ENCODE results near the gene ADAD2.

The ADAD2 gene

DNA sequence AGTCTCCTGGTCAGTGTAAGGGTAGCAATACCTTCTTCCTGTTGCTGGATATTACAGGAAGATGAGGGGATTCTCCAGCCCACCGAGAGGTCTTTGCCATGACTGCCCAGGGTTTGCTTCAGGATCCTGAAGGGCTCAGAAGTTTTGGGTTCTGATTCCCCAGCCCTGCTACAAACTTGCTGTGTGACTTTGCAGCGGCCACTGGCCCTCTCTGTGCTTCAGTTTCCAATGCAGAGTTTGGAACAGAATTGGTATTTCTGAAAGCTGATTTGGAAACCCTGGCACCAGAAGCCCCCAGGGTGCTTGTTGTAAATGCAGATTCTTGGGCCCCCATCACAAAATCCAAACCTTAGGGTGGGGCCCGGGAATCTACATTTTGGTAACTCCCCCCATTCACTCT, 34.2 kb downstream of the ADAD2 start:
- Histone ChIP-seq H3K4me2 (ENCODE audit: low read length) (no peak overlapping the region), H4K8ac (ENCODE audit: low read depth, low read length) (no peak overlapping the region), H3K4me1 (ENCODE audit: control insufficient read depth, low read depth, low read length) (no peaks in the 10 kb centered on the region), H3K27me3 (ENCODE audit: insufficient read depth, low read length, poor library complexity) (no peaks in the 10 kb centered on the region), H3K79me1 (ENCODE audit: low read length) (no peaks in the 10 kb centered on the region), H3K36me3 (ENCODE audit: control insufficient read depth, insufficient read depth, low read length) (no peaks in the 10 kb centered on the region), H3K9ac (ENCODE audit: low read length) (no peak overlapping the region), H2BK5ac (ENCODE audit: low read length) (no peak overlapping the region), H4K5ac (ENCODE audit: low read length) (no peak overlapping the region), H3K4me3 (ENCODE audit: low read length) (no peak overlapping the region), H3K56ac (ENCODE audit: low read length) (no peak overlapping the region), H3K18ac (ENCODE audit: low read length) (no peak overlapping the region), H3K27ac (ENCODE audit: low read depth, low read length) (no peak overlapping the region), H2BK120ac (ENCODE audit: low read depth, low read length) (no peak overlapping the region), H2BK15ac (replicated peaks; ENCODE audit: low read depth) (no peak overlapping the region), H3K4ac (ENCODE audit: low read depth, low read length) (no peak overlapping the region), H3K23ac (ENCODE audit: low read length) (no peak overlapping the region), H3K79me2 (ENCODE audit: control insufficient read depth, insufficient read depth, low read length) (no peaks in the 10 kb centered on the region), H2AK5ac (ENCODE audit: low read length) (no peak overlapping the region)
- DNase-seq, result no peak
- no CpG with 5 or more reads among the region's 3 CpGs for WGBS (ENCODE audit: extremely low coverage, insufficient coverage, low lambda C conversion rate)

DNA sequence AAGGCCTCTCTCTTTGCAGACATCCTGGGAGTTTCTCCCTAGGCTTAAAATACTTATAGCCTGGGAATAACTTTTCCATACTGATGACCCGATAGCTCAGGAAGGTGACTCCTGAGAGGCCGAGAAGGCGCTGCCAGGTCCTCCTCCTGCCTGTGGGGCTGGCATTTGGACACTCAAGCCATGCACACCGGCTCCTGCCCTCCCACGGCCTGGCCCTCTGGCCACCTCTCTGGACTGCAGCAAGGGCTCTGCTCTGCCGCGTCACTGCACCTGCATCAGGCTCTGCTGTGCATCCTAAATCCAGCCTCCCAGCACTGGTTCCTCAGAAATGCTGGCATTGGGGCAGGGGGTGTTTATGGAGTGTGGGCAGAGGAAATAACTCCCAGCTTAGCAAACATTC, 34.6 kb downstream of the ADAD2 start:
- Histone ChIP-seq H3K56ac (ENCODE audit: low read length) (no peak overlapping the region), H3K9ac (ENCODE audit: low read length) (no peak overlapping the region), H3K4me1 (ENCODE audit: control insufficient read depth, low read depth, low read length) (no peaks in the 10 kb centered on the region), H4K5ac (ENCODE audit: low read length) (no peak overlapping the region), H3K79me2 (ENCODE audit: control insufficient read depth, insufficient read depth, low read length) (no peaks in the 10 kb centered on the region), H3K4me2 (ENCODE audit: low read length) (no peak overlapping the region), H2BK120ac (ENCODE audit: low read depth, low read length) (no peak overlapping the region), H3K27me3 (ENCODE audit: insufficient read depth, low read length, poor library complexity) (no peaks in the 10 kb centered on the region), H3K18ac (ENCODE audit: low read length) (no peak overlapping the region), H3K27ac (ENCODE audit: low read depth, low read length) (no peak overlapping the region), H4K8ac (ENCODE audit: low read depth, low read length) (no peak overlapping the region), H3K36me3 (ENCODE audit: control insufficient read depth, insufficient read depth, low read length) (no peaks in the 10 kb centered on the region), H3K4ac (ENCODE audit: low read depth, low read length) (no peak overlapping the region), H2BK5ac (ENCODE audit: low read length) (no peak overlapping the region), H3K79me1 (ENCODE audit: low read length) (no peaks in the 10 kb centered on the region), H2AK5ac (ENCODE audit: low read length) (no peak overlapping the region), H3K4me3 (ENCODE audit: low read length) (no peak overlapping the region), H3K23ac (ENCODE audit: low read length) (no peak overlapping the region), H2BK15ac (replicated peaks; ENCODE audit: low read depth) (no peak overlapping the region)
- WGBS (ENCODE audit: extremely low coverage, insufficient coverage, low lambda C conversion rate), result no CpG with 5 or more reads among the region's 7 CpGs
- DNase-seq, result no peak

DNA sequence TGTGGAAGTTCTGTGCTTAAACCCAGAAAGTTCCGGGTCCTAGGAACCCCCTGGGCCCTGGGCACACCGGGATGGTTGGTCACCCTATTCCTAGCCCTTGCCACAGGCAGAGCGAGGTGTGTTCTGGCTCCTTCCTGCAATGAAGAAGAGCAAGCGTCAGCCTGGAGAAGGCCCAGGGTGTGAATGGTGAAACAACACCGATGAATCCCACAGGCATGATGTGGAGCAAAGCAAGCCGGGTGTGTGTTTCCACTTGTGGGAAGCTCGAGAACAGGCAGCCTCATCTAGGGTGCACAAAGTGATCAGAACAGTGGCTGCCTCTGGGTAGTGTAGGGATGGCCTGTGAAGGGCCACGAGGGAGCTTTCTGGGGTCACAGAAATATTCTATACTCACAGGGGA, 35.1 kb downstream of the ADAD2 start:
- Histone ChIP-seq H4K8ac (ENCODE audit: low read depth, low read length) (no peak overlapping the region), H2BK120ac (ENCODE audit: low read depth, low read length) (no peak overlapping the region), H3K4me2 (ENCODE audit: low read length) (no peak overlapping the region), H3K36me3 (ENCODE audit: control insufficient read depth, insufficient read depth, low read length) (no peaks in the 10 kb centered on the region), H3K18ac (ENCODE audit: low read length) (no peak overlapping the region), H2BK15ac (replicated peaks; ENCODE audit: low read depth) (no peak overlapping the region), H3K4me3 (ENCODE audit: low read length) (no peak overlapping the region), H3K9ac (ENCODE audit: low read length) (no peak overlapping the region), H4K5ac (ENCODE audit: low read length) (no peak overlapping the region), H3K4ac (ENCODE audit: low read depth, low read length) (no peak overlapping the region), H3K27me3 (ENCODE audit: insufficient read depth, low read length, poor library complexity) (no peaks in the 10 kb centered on the region), H3K27ac (ENCODE audit: low read depth, low read length) (no peak overlapping the region), H3K4me1 (ENCODE audit: control insufficient read depth, low read depth, low read length) (no peaks in the 10 kb centered on the region), H2BK5ac (ENCODE audit: low read length) (no peak overlapping the region), H2AK5ac (ENCODE audit: low read length) (no peak overlapping the region), H3K56ac (ENCODE audit: low read length) (no peak overlapping the region), H3K79me1 (ENCODE audit: low read length) (no peaks in the 10 kb centered on the region), H3K79me2 (ENCODE audit: control insufficient read depth, insufficient read depth, low read length) (no peaks in the 10 kb centered on the region), H3K23ac (ENCODE audit: low read length) (no peak overlapping the region)
- no CpG with 5 or more reads among the region's 8 CpGs for WGBS (ENCODE audit: extremely low coverage, insufficient coverage, low lambda C conversion rate)
- DNase-seq, result no peak

DNA sequence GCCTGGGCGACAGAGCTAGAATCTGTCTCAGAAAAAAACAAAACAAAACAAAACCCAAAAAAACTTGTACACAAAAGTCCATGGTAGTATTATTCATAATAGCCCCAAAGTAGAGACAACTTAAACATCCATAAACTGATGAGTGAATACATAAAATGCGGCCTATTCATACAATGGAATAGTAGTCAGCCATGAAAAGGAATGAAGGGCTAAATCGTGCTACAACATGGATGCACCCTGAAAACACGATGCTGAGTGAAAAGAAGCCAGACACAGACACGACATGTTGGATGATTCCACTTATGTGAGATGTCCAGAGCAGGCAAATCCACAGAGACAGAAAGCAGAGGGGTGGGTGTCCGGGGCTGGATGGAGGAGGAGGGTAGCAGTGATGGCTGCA, 36.6 kb downstream of the ADAD2 start:
- no peaks in the 10 kb centered on the region for H3K79me2 ChIP-seq (ENCODE audit: control insufficient read depth, insufficient read depth, low read length)
- H4K5ac ChIP-seq (ENCODE audit: low read length), result no peak overlapping the region
- no peaks in the 10 kb centered on the region for H3K4me1 ChIP-seq (ENCODE audit: control insufficient read depth, low read depth, low read length)
- WGBS (ENCODE audit: extremely low coverage, insufficient coverage, low lambda C conversion rate), result no CpG with 5 or more reads among the region's 6 CpGs
- H3K79me1 ChIP-seq (ENCODE audit: low read length), result no peaks in the 10 kb centered on the region
- H3K9ac ChIP-seq (ENCODE audit: low read length), result no peak overlapping the region
- H3K18ac ChIP-seq (ENCODE audit: low read length), result no peak overlapping the region
- H3K27ac ChIP-seq (ENCODE audit: low read depth, low read length), result no peak overlapping the region
- H3K4me2 ChIP-seq (ENCODE audit: low read length), result no peak overlapping the region
- no peak overlapping the region for H2BK120ac ChIP-seq (ENCODE audit: low read depth, low read length)
- no peak overlapping the region for H3K4ac ChIP-seq (ENCODE audit: low read depth, low read length)
- no peak overlapping the region for H2BK5ac ChIP-seq (ENCODE audit: low read length)
- H3K36me3 ChIP-seq (ENCODE audit: control insufficient read depth, insufficient read depth, low read length), result no peaks in the 10 kb centered on the region
- H3K4me3 ChIP-seq (ENCODE audit: low read length), result no peak overlapping the region
- no peak overlapping the region for H2AK5ac ChIP-seq (ENCODE audit: low read length)
- H4K8ac ChIP-seq (ENCODE audit: low read depth, low read length), result no peak overlapping the region
- no peak for DNase-seq
- H2BK15ac ChIP-seq (replicated peaks; ENCODE audit: low read depth), result no peak overlapping the region
- no peaks in the 10 kb centered on the region for H3K27me3 ChIP-seq (ENCODE audit: insufficient read depth, low read length, poor library complexity)
- no peak overlapping the region for H3K56ac ChIP-seq (ENCODE audit: low read length)
- no peak overlapping the region for H3K23ac ChIP-seq (ENCODE audit: low read length)

DNA sequence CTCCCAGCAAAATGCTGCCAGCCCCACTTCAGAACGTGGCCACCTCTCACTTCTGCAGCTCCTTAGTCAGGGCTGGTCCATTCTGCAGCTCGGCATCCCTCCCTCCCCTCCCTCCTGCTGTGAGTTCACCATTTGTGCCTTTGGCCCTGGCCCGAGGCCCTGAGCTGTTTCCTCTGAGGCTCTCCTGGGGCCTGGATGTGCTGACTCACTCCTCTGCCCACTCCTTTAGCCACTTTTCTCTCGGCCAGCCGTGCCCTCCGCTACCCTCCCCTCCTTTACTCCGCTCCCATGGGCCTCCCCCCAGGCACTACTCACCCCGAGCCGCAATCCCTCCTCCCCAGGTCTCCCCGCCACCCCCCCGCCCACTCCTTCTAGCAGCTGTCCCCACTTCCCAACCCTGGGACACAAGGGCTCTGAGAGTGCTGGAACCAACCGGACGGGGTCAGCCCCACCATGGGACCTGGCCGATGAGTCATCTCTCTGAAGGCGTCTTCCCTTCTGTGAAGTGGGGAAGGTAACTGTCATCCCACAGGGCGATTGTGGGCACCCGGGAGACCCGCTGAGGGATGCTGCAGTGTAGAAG, 37.4 kb downstream of the ADAD2 start:
- Histone ChIP-seq H3K36me3 (ENCODE audit: control insufficient read depth, insufficient read depth, low read length) (no peaks in the 10 kb centered on the region), H3K27me3 (ENCODE audit: insufficient read depth, low read length, poor library complexity) (no peaks in the 10 kb centered on the region), H4K5ac (ENCODE audit: low read length) (no peak overlapping the region), H3K79me2 (ENCODE audit: control insufficient read depth, insufficient read depth, low read length) (no peaks in the 10 kb centered on the region), H3K18ac (ENCODE audit: low read length) (peak overlapping the region; percentile 71), H3K27ac (ENCODE audit: low read depth, low read length) (peak overlapping the region; percentile 65), H3K4me3 (ENCODE audit: low read length) (no peak overlapping the region), H2BK5ac (ENCODE audit: low read length) (no peak overlapping the region), H3K4me1 (ENCODE audit: control insufficient read depth, low read depth, low read length) (no peaks in the 10 kb centered on the region), H2AK5ac (ENCODE audit: low read length) (no peak overlapping the region), H3K4ac (ENCODE audit: low read depth, low read length) (no peak overlapping the region), H3K9ac (ENCODE audit: low read length) (no peak overlapping the region), H3K4me2 (ENCODE audit: low read length) (no peak overlapping the region), H3K56ac (ENCODE audit: low read length) (peak overlapping the region; percentile 71), H2BK120ac (ENCODE audit: low read depth, low read length) (peak overlapping the region; percentile 14), H2BK15ac (replicated peaks; ENCODE audit: low read depth) (no peak overlapping the region), H3K23ac (ENCODE audit: low read length) (no peak overlapping the region), H4K8ac (ENCODE audit: low read depth, low read length) (no peak overlapping the region), H3K79me1 (ENCODE audit: low read length) (no peaks in the 10 kb centered on the region)
- DNase-seq, result peak; percentile 91
- WGBS (ENCODE audit: extremely low coverage, insufficient coverage, low lambda C conversion rate), result no CpG with 5 or more reads among the region's 18 CpGs

DNA sequence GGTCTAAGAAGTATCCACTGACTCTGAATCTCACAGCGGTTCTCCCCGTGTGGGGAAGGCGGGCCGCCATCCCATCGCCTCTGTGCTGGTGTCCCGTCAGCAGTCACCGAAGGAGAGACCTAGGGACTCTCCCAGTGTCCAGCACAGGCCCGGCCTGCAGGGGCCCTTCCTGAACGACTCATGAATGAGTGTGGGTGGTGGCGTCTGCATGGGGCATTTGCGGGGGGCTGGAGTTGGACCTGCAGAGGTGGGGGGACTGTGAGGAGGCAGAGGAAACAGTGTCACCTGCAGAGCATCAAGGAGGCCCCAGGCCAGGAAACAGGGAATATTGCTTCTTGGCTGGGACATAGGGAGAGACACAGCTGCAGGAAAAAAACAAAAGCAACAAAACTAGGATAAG, 38.5 kb downstream of the ADAD2 start:
- Histone ChIP-seq H2BK120ac (ENCODE audit: low read depth, low read length) (no peak overlapping the region), H4K5ac (ENCODE audit: low read length) (no peak overlapping the region), H3K4ac (ENCODE audit: low read depth, low read length) (no peak overlapping the region), H4K8ac (ENCODE audit: low read depth, low read length) (no peak overlapping the region), H3K56ac (ENCODE audit: low read length) (no peak overlapping the region), H3K18ac (ENCODE audit: low read length) (peak overlapping the region; percentile 6), H3K23ac (ENCODE audit: low read length) (no peak overlapping the region), H3K27me3 (ENCODE audit: insufficient read depth, low read length, poor library complexity) (no peaks in the 10 kb centered on the region), H3K36me3 (ENCODE audit: control insufficient read depth, insufficient read depth, low read length) (no peaks in the 10 kb centered on the region), H2BK5ac (ENCODE audit: low read length) (no peak overlapping the region), H3K4me3 (ENCODE audit: low read length) (no peak overlapping the region), H3K9ac (ENCODE audit: low read length) (no peak overlapping the region), H3K4me2 (ENCODE audit: low read length) (no peak overlapping the region), H2BK15ac (replicated peaks; ENCODE audit: low read depth) (no peak overlapping the region), H3K79me2 (ENCODE audit: control insufficient read depth, insufficient read depth, low read length) (no peaks in the 10 kb centered on the region), H3K79me1 (ENCODE audit: low read length) (no peaks in the 10 kb centered on the region), H3K27ac (ENCODE audit: low read depth, low read length) (no peak overlapping the region), H2AK5ac (ENCODE audit: low read length) (no peak overlapping the region), H3K4me1 (ENCODE audit: control insufficient read depth, low read depth, low read length) (no peaks in the 10 kb centered on the region)
- no CpG with 5 or more reads among the region's 11 CpGs for WGBS (ENCODE audit: extremely low coverage, insufficient coverage, low lambda C conversion rate)
- no peak for DNase-seq
